Uterus (tissue), 2 donors: ENCODE data around the gene POLR2B.

Source experiments
- CTCF ChIP-seq, 4 experiments: fragments of 200-600 bp in 2 of 4; fragments of 450-650 bp in 2 of 4; sonication (generic) in 2 of 4; IDR thresholded peaks; one replicate each; pipeline ENCODE4 v1.5.1; 2016 to 2019; ENCODE audit warnings: antibody characterized with exemption in 4 of 4, mild to moderate bottlenecking in 2 of 4, moderate library complexity in 1 of 4
- POLR2A ChIP-seq, 2 donors: fragments of 450-650 bp; IDR thresholded peaks; one replicate each; pipeline ENCODE4 v1.6.1; 2016; ENCODE audit warnings: antibody characterized with exemption in 2 of 2, mild to moderate bottlenecking in 1 of 2, moderate library complexity in 1 of 2

- TF ChIP-seq CTCF (IDR thresholded peaks at IDR 0.05) (no peak), POLR2A (IDR thresholded peaks at IDR 0.05) (no peak)
Measured at GRCh38 chr4:56995525-56995924, 16.8 kb downstream of the POLR2B start.
